Stimulated activated CD4-positive, alpha-beta T cell treated with anti-CD3 and anti-CD28 coated beads, Interleukin-2, amount 100 ng/mL, for 48 hours (primary cell): ENCODE data around the gene GAB3.

Source experiments
- DNase-seq, 2 donors: peaks; one replicate each; pipeline ENCODE4 v3.0.0-alpha.2; 2020

The GAB3 gene

GRCh38 chrX:154749856-154750255, 1.0 kb downstream of the GAB3 start:
- no peak for DNase-seq

GRCh38 chrX:154748712-154749339, 2.1 kb downstream of the GAB3 start:
- DNase-seq: peak in 1 of 2 donors; percentile 27

- no peak for DNase-seq
Measured at GRCh38 chrX:154742613-154743012, 8.3 kb downstream of the GAB3 start.

GRCh38 chrX:154739952-154740465, 10.9 kb downstream of the GAB3 start:
- no peak for DNase-seq

- DNase-seq: no peak
Measured at GRCh38 chrX:154738011-154738738, 12.7 kb downstream of the GAB3 start.

GRCh38 chrX:154737136-154737535, 13.7 kb downstream of the GAB3 start:
- no peak for DNase-seq

GRCh38 chrX:154735695-154736393, 15.0 kb downstream of the GAB3 start:
- DNase-seq: no peak

GRCh38 chrX:154734061-154734781, 16.7 kb downstream of the GAB3 start:
- no peak for DNase-seq

- no peak for DNase-seq
Measured at GRCh38 chrX:154733066-154733425, 17.8 kb downstream of the GAB3 start.

GRCh38 chrX:154732421-154733065, 18.3 kb downstream of the GAB3 start:
- DNase-seq: no peak

- DNase-seq: no peak
Measured at GRCh38 chrX:154731881-154732280, 19.0 kb downstream of the GAB3 start.

GRCh38 chrX:154731184-154731583, 19.7 kb downstream of the GAB3 start:
- DNase-seq: no peak

- no peak for DNase-seq
Measured at GRCh38 chrX:154730253-154730891, 20.5 kb downstream of the GAB3 start.

GRCh38 chrX:154729439-154729838, 21.4 kb downstream of the GAB3 start:
- no peak for DNase-seq

- no peak for DNase-seq
Measured at GRCh38 chrX:154728431-154729190, 22.3 kb downstream of the GAB3 start.

GRCh38 chrX:154727871-154728270, 23.0 kb downstream of the GAB3 start:
- DNase-seq: no peak

GRCh38 chrX:154727418-154727817, 23.5 kb downstream of the GAB3 start:
- DNase-seq: no peak

GRCh38 chrX:154724993-154725756, 25.7 kb downstream of the GAB3 start:
- DNase-seq: no peak

- no peak for DNase-seq
Measured at GRCh38 chrX:154721155-154721554, 29.7 kb downstream of the GAB3 start.

- no peak for DNase-seq
Measured at GRCh38 chrX:154720067-154720466, 30.8 kb downstream of the GAB3 start.
